HL-60 (cell line): Measurements from ENCODE around the gene SEC14L2.

Experiments used
- DNase-seq, 2 experiments: peaks; one replicate each; pipeline ENCODE4 v3.0.0-alpha.2; 2010 to 2020; ENCODE audit warnings: low read depth in 1 of 2, low spot score in 1 of 2
- H3K27ac ChIP-seq: fragments of 250-450 bp; sonication (Bioruptor Pico); replicated peaks from 2 replicates; pipeline ENCODE4 v1.5.1; 2020; ENCODE audit warnings: mild to moderate bottlenecking, moderate library complexity
- H3K27me3 ChIP-seq: fragments of 250-450 bp; sonication (Bioruptor Pico); 2 replicates; pipeline ENCODE4 v1.5.1; 2021; ENCODE audit warnings: mild to moderate bottlenecking, moderate library complexity; ENCODE audit not compliant: insufficient read depth, poor library complexity, severe bottlenecking
- H3K4me3 ChIP-seq: replicated peaks from 2 replicates; pipeline ENCODE4 v1.5.1; 2011; ENCODE audit warnings: mild to moderate bottlenecking, control low read depth, low read length; ENCODE audit not compliant: insufficient read depth
- GABPA ChIP-seq: IDR thresholded peaks from 2 replicates; pipeline ENCODE4 v1.6.1; 2012; ENCODE audit warnings: low read depth
- POLR2AphosphoS5 ChIP-seq: IDR thresholded peaks from 2 replicates; pipeline ENCODE4 v1.6.1; 2012; ENCODE audit warnings: low read depth
- SPI1 ChIP-seq: IDR thresholded peaks from 2 replicates; pipeline ENCODE4 v1.6.1; 2012; ENCODE audit warnings: low read depth, mild to moderate bottlenecking, borderline replicate concordance
- TF ChIP-seq, protein P1 (sequence below): IDR thresholded peaks from one replicate; pipeline ENCODE4 v1.5.1; 2011; ENCODE audit warnings: low read length, control low read depth, inconsistent platforms; ENCODE audit not compliant: insufficient read depth
- TF ChIP-seq, protein P2 (sequence below): IDR thresholded peaks from 2 replicates; pipeline ENCODE4 v1.6.1; 2012; ENCODE audit warnings: low read depth; ENCODE audit not compliant: insufficient replicate concordance

Gene SEC14L2

DNA sequence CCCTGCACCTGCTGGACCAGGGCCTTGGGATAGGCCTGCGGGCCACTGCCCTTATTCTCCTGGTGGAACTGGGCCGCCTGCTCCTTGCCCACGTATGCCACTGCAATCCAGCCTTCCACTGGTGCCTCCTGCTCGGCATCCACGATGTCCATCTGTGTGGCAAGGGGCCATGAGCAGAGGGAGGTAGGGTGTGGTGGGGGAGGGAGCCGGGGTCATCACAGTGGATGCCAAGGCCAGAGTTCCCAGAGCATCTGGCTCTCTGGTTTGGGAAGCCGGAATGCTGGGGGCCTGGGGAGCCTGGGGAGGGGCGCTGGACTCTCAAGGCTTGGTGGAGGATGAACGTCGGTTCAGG is 10.2 kb upstream of the SEC14L2 start:
- DNase-seq = no peak

DNA sequence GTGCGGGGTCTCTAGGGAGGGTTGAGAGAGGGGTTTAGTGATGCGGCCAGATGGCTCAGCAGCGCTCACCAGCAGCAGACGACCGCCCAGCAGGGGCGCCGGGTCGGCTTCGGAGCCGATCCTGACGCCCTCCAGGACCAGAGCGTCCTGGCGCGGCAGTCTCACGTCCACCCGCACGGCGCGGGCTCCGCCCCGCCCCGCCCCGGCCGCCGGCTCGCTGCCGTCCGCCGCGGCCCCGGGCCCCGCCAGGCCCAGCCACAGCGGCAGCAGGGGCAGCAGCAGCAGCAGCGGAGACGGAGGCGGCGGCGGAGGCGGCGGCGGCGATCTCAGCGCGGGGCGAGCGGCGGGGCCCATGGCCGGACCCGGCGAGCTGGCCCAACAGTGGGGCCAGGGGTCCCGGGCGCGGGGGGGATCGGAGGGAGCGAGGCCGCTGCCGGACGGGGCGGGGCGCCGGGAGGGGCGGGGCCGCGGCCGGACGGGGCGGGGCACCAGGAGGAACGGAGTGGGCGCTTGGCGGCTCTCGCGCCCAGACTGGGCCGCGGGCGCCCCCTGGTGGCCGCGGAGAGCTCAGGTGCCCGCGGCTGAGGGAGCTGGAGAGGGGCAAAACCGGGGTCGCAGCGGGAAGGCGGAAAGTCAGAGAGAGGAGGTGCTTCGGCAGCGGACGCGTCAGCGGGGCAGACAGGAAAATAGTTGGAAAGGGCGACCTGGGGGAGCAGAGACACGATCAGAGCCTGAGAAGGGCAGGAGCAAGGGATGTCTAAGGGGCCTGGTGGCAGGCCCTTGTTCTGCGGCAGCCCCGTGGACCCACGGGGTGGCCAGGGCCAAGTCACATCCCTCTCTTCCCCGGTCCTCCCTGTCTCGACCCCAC is 9.6 kb upstream of the SEC14L2 start, which contains the start of gene RNF215:
Gene RNF215, minus strand, starts transcription at position 452 of the 868 bp plus-strand sequence. Its CDS starts 98 bp downstream, at position 354.
- H3K27ac ChIP-seq = no peak within 1 kb of the TSS
- peak; percentile 53 to 54 for DNase-seq
- TF ChIP-seq SPI1 = no peak
- TF ChIP-seq, protein P1, sequence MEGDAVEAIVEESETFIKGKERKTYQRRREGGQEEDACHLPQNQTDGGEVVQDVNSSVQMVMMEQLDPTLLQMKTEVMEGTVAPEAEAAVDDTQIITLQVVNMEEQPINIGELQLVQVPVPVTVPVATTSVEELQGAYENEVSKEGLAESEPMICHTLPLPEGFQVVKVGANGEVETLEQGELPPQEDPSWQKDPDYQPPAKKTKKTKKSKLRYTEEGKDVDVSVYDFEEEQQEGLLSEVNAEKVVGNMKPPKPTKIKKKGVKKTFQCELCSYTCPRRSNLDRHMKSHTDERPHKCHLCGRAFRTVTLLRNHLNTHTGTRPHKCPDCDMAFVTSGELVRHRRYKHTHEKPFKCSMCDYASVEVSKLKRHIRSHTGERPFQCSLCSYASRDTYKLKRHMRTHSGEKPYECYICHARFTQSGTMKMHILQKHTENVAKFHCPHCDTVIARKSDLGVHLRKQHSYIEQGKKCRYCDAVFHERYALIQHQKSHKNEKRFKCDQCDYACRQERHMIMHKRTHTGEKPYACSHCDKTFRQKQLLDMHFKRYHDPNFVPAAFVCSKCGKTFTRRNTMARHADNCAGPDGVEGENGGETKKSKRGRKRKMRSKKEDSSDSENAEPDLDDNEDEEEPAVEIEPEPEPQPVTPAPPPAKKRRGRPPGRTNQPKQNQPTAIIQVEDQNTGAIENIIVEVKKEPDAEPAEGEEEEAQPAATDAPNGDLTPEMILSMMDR = peak; percentile 43
- H3K4me3 ChIP-seq = peak within 1 kb of the TSS; percentile 45
- H3K27me3 ChIP-seq = no peaks in the 10 kb centered on the region

More for the DNA sequence above, 10.2 kb upstream of the SEC14L2 start:
- TF ChIP-seq, protein P2, sequence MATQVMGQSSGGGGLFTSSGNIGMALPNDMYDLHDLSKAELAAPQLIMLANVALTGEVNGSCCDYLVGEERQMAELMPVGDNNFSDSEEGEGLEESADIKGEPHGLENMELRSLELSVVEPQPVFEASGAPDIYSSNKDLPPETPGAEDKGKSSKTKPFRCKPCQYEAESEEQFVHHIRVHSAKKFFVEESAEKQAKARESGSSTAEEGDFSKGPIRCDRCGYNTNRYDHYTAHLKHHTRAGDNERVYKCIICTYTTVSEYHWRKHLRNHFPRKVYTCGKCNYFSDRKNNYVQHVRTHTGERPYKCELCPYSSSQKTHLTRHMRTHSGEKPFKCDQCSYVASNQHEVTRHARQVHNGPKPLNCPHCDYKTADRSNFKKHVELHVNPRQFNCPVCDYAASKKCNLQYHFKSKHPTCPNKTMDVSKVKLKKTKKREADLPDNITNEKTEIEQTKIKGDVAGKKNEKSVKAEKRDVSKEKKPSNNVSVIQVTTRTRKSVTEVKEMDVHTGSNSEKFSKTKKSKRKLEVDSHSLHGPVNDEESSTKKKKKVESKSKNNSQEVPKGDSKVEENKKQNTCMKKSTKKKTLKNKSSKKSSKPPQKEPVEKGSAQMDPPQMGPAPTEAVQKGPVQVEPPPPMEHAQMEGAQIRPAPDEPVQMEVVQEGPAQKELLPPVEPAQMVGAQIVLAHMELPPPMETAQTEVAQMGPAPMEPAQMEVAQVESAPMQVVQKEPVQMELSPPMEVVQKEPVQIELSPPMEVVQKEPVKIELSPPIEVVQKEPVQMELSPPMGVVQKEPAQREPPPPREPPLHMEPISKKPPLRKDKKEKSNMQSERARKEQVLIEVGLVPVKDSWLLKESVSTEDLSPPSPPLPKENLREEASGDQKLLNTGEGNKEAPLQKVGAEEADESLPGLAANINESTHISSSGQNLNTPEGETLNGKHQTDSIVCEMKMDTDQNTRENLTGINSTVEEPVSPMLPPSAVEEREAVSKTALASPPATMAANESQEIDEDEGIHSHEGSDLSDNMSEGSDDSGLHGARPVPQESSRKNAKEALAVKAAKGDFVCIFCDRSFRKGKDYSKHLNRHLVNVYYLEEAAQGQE = no peak
- TF ChIP-seq SPI1 = no peak
- TF ChIP-seq, protein P1 = no peak
- no peak for TF ChIP-seq GABPA
- no peak for TF ChIP-seq POLR2AphosphoS5
- Histone ChIP-seq H3K27ac (no peak overlapping the region), H3K4me3 (peak overlapping the region; percentile 45), H3K27me3 (no peaks in the 10 kb centered on the region)

DNA sequence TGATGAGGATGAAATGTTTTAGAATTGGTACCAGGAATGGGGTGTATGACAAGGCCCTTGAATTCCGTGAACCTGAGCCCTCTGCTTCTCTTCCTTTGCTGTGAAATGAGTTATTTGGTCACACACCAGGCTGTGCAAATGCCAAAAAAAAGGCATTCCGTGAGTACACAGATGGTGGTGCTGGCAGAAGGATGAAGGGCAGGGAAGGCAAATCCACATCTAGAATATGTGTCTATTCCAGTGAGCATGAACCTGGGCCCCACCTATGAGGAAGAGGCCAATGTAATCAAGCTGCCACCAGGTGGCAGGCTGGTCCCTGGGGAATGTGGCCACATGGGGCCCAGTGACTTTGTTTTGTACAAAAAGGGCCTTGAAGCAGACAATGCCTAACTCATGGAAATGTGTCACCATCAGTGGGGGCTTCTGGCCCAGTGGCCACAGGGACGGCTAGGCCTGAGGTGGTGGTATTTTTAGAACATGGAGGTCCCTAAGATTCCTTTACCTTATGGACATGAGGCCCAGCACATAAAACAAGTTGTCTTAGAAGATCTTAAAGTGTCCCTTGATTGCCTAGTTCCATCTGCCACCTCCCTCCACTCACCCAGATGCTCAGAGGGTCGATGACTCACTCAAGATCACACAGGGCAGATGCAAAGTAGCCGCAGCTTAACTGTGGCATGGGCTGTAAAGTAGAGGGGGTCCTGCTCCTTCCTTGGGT is 5.7 kb upstream of the SEC14L2 start:
- H3K27ac ChIP-seq = no peak overlapping the region
- H3K27me3 ChIP-seq = no peaks in the 10 kb centered on the region
- no peak overlapping the region for H3K4me3 ChIP-seq
- peak in 1 of 2 experiments; percentile 78 for DNase-seq
- TF ChIP-seq, protein P2 = no peak
- TF ChIP-seq, protein P1 = peak; percentile 83
- TF ChIP-seq SPI1 = peak; percentile 22; the same call in 1 of the 2 replicates
